HG03280 (cell line): ENCODE results near the gene KRT23.

ENCODE experiments used
- ATAC-seq: cut with Tn5 transposase; IDR thresholded peaks from one replicate; pipeline ENCODE4 v1.9.1; 2021; ENCODE audit warnings: mild to moderate bottlenecking, moderate library complexity; ENCODE audit not compliant: unreplicated experiment

KRT23 gene

GRCh38 chr17:40873801-40874200 lies 63.6 kb downstream of the KRT23 start:
- ATAC-seq, result no peak

- no peak for ATAC-seq
These were observed 64.2 kb downstream of the KRT23 start for GRCh38 chr17:40873255-40873654.
